Hepatocyte (in vitro differentiated cells): ENCODE data around the gene PNMA6E. TPM values are rescaled to one million over a fixed set of nuclear protein-coding genes. Genes with fewer than 3 reads are reported as not detected.

ENCODE experiments used
- DNase-seq: peaks from one replicate; pipeline ENCODE4 v3.0.0-alpha.2; 2016; ENCODE audit warnings: low spot score
- H2AFZ ChIP-seq: fragments of 200-600 bp; sonication (generic); 2 replicates; pipeline ENCODE4 v1.6.0; 2016; ENCODE audit warnings: antibody characterized with exemption, mild to moderate bottlenecking
- H3K27ac ChIP-seq: fragments of 200-600 bp; sonication (generic); 2 replicates; pipeline ENCODE4 v1.5.1; 2016; ENCODE audit warnings: mild to moderate bottlenecking
- H3K27me3 ChIP-seq: fragments of 200-600 bp; sonication (generic); 2 replicates; pipeline ENCODE4 v1.6.1; 2016
- H3K36me3 ChIP-seq: fragments of 200-600 bp; sonication (generic); replicated peaks from 2 replicates; pipeline ENCODE4 v1.5.1; 2016; ENCODE audit warnings: low read depth; ENCODE audit not compliant: insufficient read depth
- H3K4me1 ChIP-seq: fragments of 200-600 bp; sonication (generic); 2 replicates; pipeline ENCODE4 v1.5.1; 2016; ENCODE audit warnings: mild to moderate bottlenecking, moderate library complexity; ENCODE audit not compliant: insufficient read depth
- H3K4me2 ChIP-seq: fragments of 200-600 bp; sonication (generic); 2 replicates; pipeline ENCODE4 v1.6.0; 2016
- H3K4me3 ChIP-seq: fragments of 200-600 bp; sonication (generic); 2 replicates; pipeline ENCODE4 v1.5.1; 2016; ENCODE audit warnings: mild to moderate bottlenecking
- H3K79me2 ChIP-seq: fragments of 200-600 bp; sonication (generic); 2 replicates; pipeline ENCODE4 v1.6.0; 2017; ENCODE audit warnings: mild to moderate bottlenecking
- H3K9me2 ChIP-seq: fragments of 200-600 bp; sonication (generic); replicated peaks from 2 replicates; pipeline ENCODE4 v1.6.0; 2017; ENCODE audit warnings: mild to moderate bottlenecking; ENCODE audit not compliant: insufficient read depth
- H3K9me3 ChIP-seq: fragments of 200-600 bp; sonication (generic); 2 replicates; pipeline ENCODE4 v1.5.1; 2016; ENCODE audit warnings: low read depth, mild to moderate bottlenecking
- H4K20me1 ChIP-seq: fragments of 200-600 bp; sonication (generic); 2 replicates; pipeline ENCODE4 v1.6.0; 2016; ENCODE audit warnings: mild to moderate bottlenecking; ENCODE audit not compliant: insufficient read depth, poor library complexity, severe bottlenecking
- EZH2 ChIP-seq: fragments of 200-600 bp; sonication (generic); IDR thresholded peaks from 2 replicates; pipeline ENCODE4 v1.6.1; 2016; ENCODE audit warnings: antibody characterized with exemption, mild to moderate bottlenecking, borderline replicate concordance
- EZH2phosphoT487 ChIP-seq: fragments of 200-600 bp; sonication (generic); IDR thresholded peaks from one replicate; pipeline ENCODE4 v1.6.1; 2018; ENCODE audit warnings: antibody characterized with exemption, mild to moderate bottlenecking, low read depth, moderate library complexity; ENCODE audit not compliant: unreplicated experiment, severe bottlenecking
- WGBS: methylation state at CpG from one replicate; pipeline ENCODE4 v1.1.6; 2016; ENCODE audit warnings: low lambda C conversion rate; ENCODE audit errors: missing lambda C conversion rate; 5-methylcytosine and 5-hydroxymethylcytosine counted together
- polyA plus RNA-seq: library from polyadenylated mRNA; unstranded; fragments of >200 nt; fragmentation: Nextera tagmentation; extraction: Ambion mirVana; gene quantifications from 2 replicates; pipeline ENCODE4 v1.2.1, GENCODE V29; 2016
- total RNA-seq: library from RNA; depleted of rRNA; stranded (reverse); fragments of >200 nt; gene quantifications from 2 replicates; pipeline ENCODE4 v1.2.3, GENCODE V29; 2014
- TF ChIP-seq, protein P1 (sequence below): fragments of 200-600 bp; sonication (generic); IDR thresholded peaks from 2 replicates; pipeline ENCODE4 v1.5.1; 2016; ENCODE audit warnings: antibody characterized with exemption, mild to moderate bottlenecking; ENCODE audit not compliant: poor library complexity

PNMA6E gene
- total and polyA plus RNA-seq, 2 experiments from 2014 or later, result not detected

DNA sequence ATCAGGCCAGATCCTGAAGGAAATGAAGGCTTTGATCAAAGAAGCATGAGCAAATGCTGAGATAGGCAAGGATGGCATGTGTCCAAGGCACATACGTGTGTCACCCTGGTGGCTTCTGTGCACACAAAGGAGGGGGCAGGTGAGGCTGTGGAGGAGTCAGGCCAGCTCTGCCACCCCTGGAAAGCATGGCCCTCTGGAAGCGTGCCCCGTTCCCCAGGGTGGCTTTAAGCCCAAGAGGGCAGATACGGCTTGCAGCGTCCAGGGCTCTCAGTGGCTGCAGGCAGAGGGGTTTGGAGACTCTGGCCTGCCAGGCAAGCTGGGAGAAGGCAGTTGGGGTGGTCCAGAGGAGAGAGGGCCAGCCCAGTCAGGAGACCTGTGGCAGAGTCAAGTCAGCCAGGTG is 25.6 kb downstream of the PNMA6E start:
- 94% methylated on average over 5 of the region's 5 CpGs for WGBS

DNA sequence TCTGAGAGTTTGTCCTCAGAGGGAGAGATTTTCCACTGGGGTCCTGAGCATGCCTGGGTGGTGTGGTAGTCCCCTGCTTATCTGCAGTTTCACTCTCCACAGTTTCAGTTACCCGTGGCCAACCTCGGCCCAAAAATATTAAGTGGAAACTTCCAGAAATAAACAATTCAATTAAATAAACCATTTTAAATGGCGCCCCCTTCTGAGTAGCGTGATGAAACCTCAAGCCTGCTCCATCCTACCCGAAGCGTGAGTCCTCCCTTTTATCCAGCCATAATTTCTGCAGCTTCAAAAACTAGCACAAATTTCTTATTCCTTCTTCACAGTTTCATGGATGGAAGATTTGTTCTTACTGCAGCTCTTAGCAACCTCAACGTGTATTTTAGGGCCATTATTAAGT is 26.7 kb downstream of the PNMA6E start:
- Histone ChIP-seq H3K4me3 (no peak overlapping the region), H3K4me2 (no peak overlapping the region), H3K27me3 (no peaks in the 10 kb centered on the region), H3K4me1 (no peaks in the 10 kb centered on the region), H2AFZ (no peak overlapping the region), H3K36me3 (no peaks in the 10 kb centered on the region), H3K9me2 (no peaks in the 10 kb centered on the region), H3K27ac (no peak overlapping the region), H4K20me1 (no peaks in the 10 kb centered on the region), H3K9me3 (no peaks in the 10 kb centered on the region), H3K79me2 (no peaks in the 10 kb centered on the region)
- no peak for DNase-seq
- TF ChIP-seq, protein P1, sequence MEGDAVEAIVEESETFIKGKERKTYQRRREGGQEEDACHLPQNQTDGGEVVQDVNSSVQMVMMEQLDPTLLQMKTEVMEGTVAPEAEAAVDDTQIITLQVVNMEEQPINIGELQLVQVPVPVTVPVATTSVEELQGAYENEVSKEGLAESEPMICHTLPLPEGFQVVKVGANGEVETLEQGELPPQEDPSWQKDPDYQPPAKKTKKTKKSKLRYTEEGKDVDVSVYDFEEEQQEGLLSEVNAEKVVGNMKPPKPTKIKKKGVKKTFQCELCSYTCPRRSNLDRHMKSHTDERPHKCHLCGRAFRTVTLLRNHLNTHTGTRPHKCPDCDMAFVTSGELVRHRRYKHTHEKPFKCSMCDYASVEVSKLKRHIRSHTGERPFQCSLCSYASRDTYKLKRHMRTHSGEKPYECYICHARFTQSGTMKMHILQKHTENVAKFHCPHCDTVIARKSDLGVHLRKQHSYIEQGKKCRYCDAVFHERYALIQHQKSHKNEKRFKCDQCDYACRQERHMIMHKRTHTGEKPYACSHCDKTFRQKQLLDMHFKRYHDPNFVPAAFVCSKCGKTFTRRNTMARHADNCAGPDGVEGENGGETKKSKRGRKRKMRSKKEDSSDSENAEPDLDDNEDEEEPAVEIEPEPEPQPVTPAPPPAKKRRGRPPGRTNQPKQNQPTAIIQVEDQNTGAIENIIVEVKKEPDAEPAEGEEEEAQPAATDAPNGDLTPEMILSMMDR, result no peak
- TF ChIP-seq EZH2, result no peak
- no peak for TF ChIP-seq EZH2phosphoT487
- 67% methylated on average over 7 of the region's 7 CpGs for WGBS

More for the DNA sequence above, 25.6 kb downstream of the PNMA6E start:
- Histone ChIP-seq H3K4me3 (no peak overlapping the region), H4K20me1 (no peaks in the 10 kb centered on the region), H3K27me3 (no peaks in the 10 kb centered on the region), H3K27ac (no peak overlapping the region), H3K79me2 (no peaks in the 10 kb centered on the region), H3K36me3 (no peaks in the 10 kb centered on the region), H3K9me3 (no peaks in the 10 kb centered on the region), H3K4me1 (no peaks in the 10 kb centered on the region), H2AFZ (no peak overlapping the region), H3K4me2 (no peak overlapping the region), H3K9me2 (no peaks in the 10 kb centered on the region)
- TF ChIP-seq, protein P1, result no peak
- no peak for TF ChIP-seq EZH2
- TF ChIP-seq EZH2phosphoT487, result no peak
- no peak for DNase-seq

DNA sequence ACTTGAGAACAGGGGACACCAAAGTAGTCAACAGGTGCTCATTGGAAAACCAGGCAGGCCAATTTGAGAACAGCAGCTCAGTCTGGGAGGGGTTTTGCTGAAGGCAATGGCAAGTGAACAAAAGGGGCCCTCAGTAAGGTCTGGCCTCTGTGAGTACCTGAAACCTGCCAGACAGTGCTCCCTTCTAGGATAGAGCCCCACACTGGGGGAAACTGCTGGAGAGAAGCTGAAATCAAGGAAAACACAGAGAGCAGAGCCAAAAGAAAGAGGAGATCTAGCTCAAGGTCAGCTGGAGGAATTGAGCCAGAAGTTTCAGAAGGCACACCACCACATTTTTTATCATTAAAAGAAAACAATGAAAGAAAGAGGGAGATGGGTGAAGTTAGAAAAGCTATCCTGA is 28.2 kb downstream of the PNMA6E start:
- Histone ChIP-seq H3K9me3 (no peaks in the 10 kb centered on the region), H4K20me1 (no peaks in the 10 kb centered on the region), H3K27me3 (no peaks in the 10 kb centered on the region), H3K9me2 (no peaks in the 10 kb centered on the region), H3K27ac (no peak overlapping the region), H3K4me2 (no peak overlapping the region), H3K4me3 (no peak overlapping the region), H2AFZ (no peak overlapping the region), H3K79me2 (no peaks in the 10 kb centered on the region), H3K4me1 (no peaks in the 10 kb centered on the region), H3K36me3 (no peaks in the 10 kb centered on the region)
- TF ChIP-seq EZH2 (no peak), EZH2phosphoT487 (no peak)
- TF ChIP-seq, protein P1, result no peak
- no peak for DNase-seq

DNA sequence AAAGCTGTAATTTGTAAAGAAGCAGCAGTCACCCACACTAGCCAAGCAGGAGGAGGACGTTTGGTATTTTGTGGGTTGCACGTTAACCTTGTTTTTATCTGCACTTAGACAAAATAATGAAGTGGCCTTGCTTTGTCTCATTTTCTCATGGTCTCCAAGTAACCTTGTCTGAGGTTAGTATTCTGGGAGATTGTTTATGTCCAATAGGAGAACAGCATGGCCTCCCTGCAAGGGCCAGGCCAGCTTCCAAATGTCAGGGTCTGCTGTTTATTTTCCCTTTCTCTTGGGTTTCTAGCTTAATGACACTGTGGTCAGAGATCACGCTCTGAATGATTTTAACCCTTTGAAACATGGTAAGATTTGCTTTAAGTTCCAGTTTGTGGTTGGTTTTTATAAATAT is 29.9 kb downstream of the PNMA6E start:
- Histone ChIP-seq H4K20me1 (no peaks in the 10 kb centered on the region), H3K36me3 (no peaks in the 10 kb centered on the region), H3K4me3 (no peak overlapping the region), H2AFZ (no peak overlapping the region), H3K9me2 (no peaks in the 10 kb centered on the region), H3K4me1 (no peaks in the 10 kb centered on the region), H3K9me3 (no peaks in the 10 kb centered on the region), H3K4me2 (no peak overlapping the region), H3K27me3 (no peaks in the 10 kb centered on the region), H3K79me2 (no peaks in the 10 kb centered on the region), H3K27ac (no peak overlapping the region)
- TF ChIP-seq, protein P1, result no peak
- TF ChIP-seq EZH2, result no peak
- no peak for TF ChIP-seq EZH2phosphoT487
- DNase-seq, result no peak
- 39% methylated on average over 3 of the region's 3 CpGs for WGBS
